Measurements from ENCODE around the gene HNRNPDL.
"Not testable (repeated sequence)": the region's sequence is repeated elsewhere in the genome, so short reads cannot be mapped to it uniquely, and the experiment has no call there.

The HNRNPDL gene

GRCh38 chr4:82428969-82429727, 1.1 kb downstream of the HNRNPDL start:
- in situ Hi-C loops (cut with MboI; ENCODE audit: low sequenced_read_pairs), result no loop called here
- peak; percentile 91 to 95 for DNase-seq (ENCODE audit: low spot score in 2 of 2)
- peaks cover 20% of the 10 kb centered on the region for H3K4me1 ChIP-seq
- no peaks in the 10 kb centered on the region for H3K9me3 ChIP-seq
- H3K4me3 ChIP-seq, result peak overlapping the region; percentile 90
- no peaks in the 10 kb centered on the region for H3K27me3 ChIP-seq (ENCODE audit: low read depth)
- peaks cover 53% of the 10 kb centered on the region for H3K36me3 ChIP-seq (replicated peaks)

GRCh38 chr4:82428526-82428968, 1.7 kb downstream of the HNRNPDL start:
- Histone ChIP-seq H3K36me3 (replicated peaks) (peaks cover 56% of the 10 kb centered on the region), H3K4me3 (peak overlapping the region; percentile 90), H3K9me3 (no peaks in the 10 kb centered on the region), H3K27me3 (ENCODE audit: low read depth) (no peaks in the 10 kb centered on the region), H3K4me1 (peaks cover 20% of the 10 kb centered on the region)
- in situ Hi-C loops (cut with MboI; ENCODE audit: low sequenced_read_pairs), result no loop called here
- DNase-seq (ENCODE audit: low spot score in 2 of 2), result no peak

GRCh38 chr4:82425478-82425877, 4.8 kb downstream of the HNRNPDL start:
- in situ Hi-C loops (cut with MboI; ENCODE audit: low sequenced_read_pairs), result no loop called here
- no peak overlapping the region for H3K4me3 ChIP-seq
- no peaks in the 10 kb centered on the region for H3K9me3 ChIP-seq
- no peaks in the 10 kb centered on the region for H3K27me3 ChIP-seq (ENCODE audit: low read depth)
- peaks cover 61% of the 10 kb centered on the region for H3K36me3 ChIP-seq (replicated peaks)
- H3K4me1 ChIP-seq, result peaks cover 13% of the 10 kb centered on the region
- DNase-seq (ENCODE audit: low spot score in 2 of 2), result no peak

- Histone ChIP-seq H3K9me3 (no peaks in the 10 kb centered on the region), H3K4me1 (peaks cover 13% of the 10 kb centered on the region), H3K4me3 (no peak overlapping the region), H3K36me3 (replicated peaks) (peaks cover 55% of the 10 kb centered on the region), H3K27me3 (ENCODE audit: low read depth) (no peaks in the 10 kb centered on the region)
- in situ Hi-C loops (cut with MboI; ENCODE audit: low sequenced_read_pairs), result no loop called here
- DNase-seq (ENCODE audit: low spot score in 2 of 2), result no peak
These were observed 6.8 kb downstream of the HNRNPDL start for GRCh38 chr4:82423245-82424054.

- in situ Hi-C loops (cut with MboI; ENCODE audit: low sequenced_read_pairs), result no loop called here
- no peak for DNase-seq (ENCODE audit: low spot score in 2 of 2)
- no peaks in the 10 kb centered on the region for H3K9me3 ChIP-seq
- H3K4me1 ChIP-seq, result peaks cover 13% of the 10 kb centered on the region
- H3K4me3 ChIP-seq, result no peak overlapping the region
- peaks cover 46% of the 10 kb centered on the region for H3K36me3 ChIP-seq (replicated peaks)
- H3K27me3 ChIP-seq (ENCODE audit: low read depth), result no peaks in the 10 kb centered on the region
These were observed 7.6 kb downstream of the HNRNPDL start for GRCh38 chr4:82422616-82423015.

GRCh38 chr4:82421796-82422560, 8.3 kb downstream of the HNRNPDL start:
- in situ Hi-C loops (cut with MboI; ENCODE audit: low sequenced_read_pairs), result no loop called here
- no peak overlapping the region for H3K4me3 ChIP-seq
- H3K4me1 ChIP-seq, result peaks cover 9% of the 10 kb centered on the region
- no peaks in the 10 kb centered on the region for H3K27me3 ChIP-seq (ENCODE audit: low read depth)
- no peaks in the 10 kb centered on the region for H3K9me3 ChIP-seq
- DNase-seq (ENCODE audit: low spot score in 2 of 2), result peak in 1 of 2 experiments; percentile 33
- H3K36me3 ChIP-seq (replicated peaks), result peaks cover 40% of the 10 kb centered on the region

GRCh38 chr4:82419451-82419850, 10.8 kb downstream of the HNRNPDL start:
- Histone ChIP-seq H3K4me3 (no peak overlapping the region), H3K4me1 (no peaks in the 10 kb centered on the region), H3K36me3 (replicated peaks) (peaks cover 15% of the 10 kb centered on the region), H3K9me3 (no peaks in the 10 kb centered on the region), H3K27me3 (ENCODE audit: low read depth) (no peaks in the 10 kb centered on the region)
- in situ Hi-C loops (cut with MboI; ENCODE audit: low sequenced_read_pairs), result loop anchor here (5.0 kb wide), 1 partner anchor 37 kb away; no protein-coding TSS in a partner anchor
- DNase-seq (ENCODE audit: low spot score in 2 of 2), result no peak

GRCh38 chr4:82415922-82416365, 14.3 kb downstream of the HNRNPDL start:
- in situ Hi-C loops (cut with MboI; ENCODE audit: low sequenced_read_pairs), result loop anchor here (5.0 kb wide), 1 partner anchor 34 kb away; no protein-coding TSS in a partner anchor
- Histone ChIP-seq H3K4me3 (no peak overlapping the region), H3K9me3 (no peaks in the 10 kb centered on the region; the same call in 1 of the 2 replicates), H3K36me3 (replicated peaks) (no peaks in the 10 kb centered on the region), H3K4me1 (no peaks in the 10 kb centered on the region), H3K27me3 (ENCODE audit: low read depth) (no peaks in the 10 kb centered on the region)
- DNase-seq (ENCODE audit: low spot score in 2 of 2), result no peak

- not testable (repeated sequence) for H3K36me3 ChIP-seq (replicated peaks)
These were observed 15.2 kb downstream of the HNRNPDL start for GRCh38 chr4:82415061-82415460.

GRCh38 chr4:82403725-82404124, 26.5 kb downstream of the HNRNPDL start:
- no peak for DNase-seq (ENCODE audit: low spot score in 2 of 2)
- Histone ChIP-seq H3K4me1 (no peaks in the 10 kb centered on the region; the same call in 1 of the 2 replicates), H3K36me3 (replicated peaks) (no peaks in the 10 kb centered on the region), H3K27me3 (ENCODE audit: low read depth) (no peaks in the 10 kb centered on the region), H3K4me3 (no peak overlapping the region), H3K9me3 (no peaks in the 10 kb centered on the region)
- in situ Hi-C loops (cut with MboI; ENCODE audit: low sequenced_read_pairs), result no loop called here

More at GRCh38 chr4:82415061-82415460, 15.2 kb downstream of the HNRNPDL start:
- not testable (repeated sequence) for H3K4me1 ChIP-seq; H3K4me3 ChIP-seq; H3K27me3 ChIP-seq (ENCODE audit: low read depth); H3K9me3 ChIP-seq; DNase-seq (ENCODE audit: low spot score in 2 of 2)
- in situ Hi-C loops (cut with MboI; ENCODE audit: low sequenced_read_pairs), result loop anchor here (5.0 kb wide), 1 partner anchor 33 kb away; no protein-coding TSS in a partner anchor

- Histone ChIP-seq H3K36me3 (replicated peaks) (no peaks in the 10 kb centered on the region), H3K27me3 (ENCODE audit: low read depth) (no peaks in the 10 kb centered on the region), H3K4me1 (no peaks in the 10 kb centered on the region; the same call in 1 of the 2 replicates), H3K4me3 (no peak overlapping the region), H3K9me3 (no peaks in the 10 kb centered on the region)
- in situ Hi-C loops (cut with MboI; ENCODE audit: low sequenced_read_pairs), result no loop called here
- DNase-seq (ENCODE audit: low spot score in 2 of 2), result no peak
These were observed 28.0 kb downstream of the HNRNPDL start for GRCh38 chr4:82402196-82402775.

- Histone ChIP-seq H3K4me1 (no peaks in the 10 kb centered on the region; the same call in 1 of the 2 replicates), H3K9me3 (no peaks in the 10 kb centered on the region), H3K4me3 (no peak overlapping the region), H3K27me3 (ENCODE audit: low read depth) (no peaks in the 10 kb centered on the region), H3K36me3 (replicated peaks) (no peaks in the 10 kb centered on the region)
- in situ Hi-C loops (cut with MboI; ENCODE audit: low sequenced_read_pairs), result no loop called here
- no peak for DNase-seq (ENCODE audit: low spot score in 2 of 2)
These were observed 28.7 kb downstream of the HNRNPDL start for GRCh38 chr4:82401600-82401999.

GRCh38 chr4:82398263-82398662, 32.0 kb downstream of the HNRNPDL start:
- no peak overlapping the region for H3K4me3 ChIP-seq
- H3K36me3 ChIP-seq (replicated peaks), result no peaks in the 10 kb centered on the region
- H3K9me3 ChIP-seq, result no peaks in the 10 kb centered on the region
- in situ Hi-C loops (cut with MboI; ENCODE audit: low sequenced_read_pairs), result no loop called here
- H3K4me1 ChIP-seq, result no peaks in the 10 kb centered on the region
- no peaks in the 10 kb centered on the region for H3K27me3 ChIP-seq (ENCODE audit: low read depth)
- DNase-seq (ENCODE audit: low spot score in 2 of 2), result no peak
